ENCODE data around the gene GRIN3B. TPM values are rescaled to one million over a fixed set of nuclear protein-coding genes. Genes with fewer than 3 reads are reported as not detected.

Gene GRIN3B
- total and polyA plus RNA-seq, 2 of the 8 experiments (the other 6 are each of a cell fraction or from before 2014, with no cell fraction given), result 0.45 to 1.0 TPM

GRCh38 chr19:1026783-1027649, 26.8 kb downstream of the GRIN3B start:
- Histone ChIP-seq H3K4ac (replicated peaks; ENCODE audit: insufficient read length, low read depth, low read length) (peak overlapping the region; percentile 44), H2AK5ac (ENCODE audit: low read depth, low read length) (no peak overlapping the region), H3K18ac (ENCODE audit: extremely low read depth, low read length) (peak overlapping the region; percentile 83), H3K79me2 (ENCODE audit: control insufficient read depth in 1 of 2, insufficient read depth in 2 of 2, low read length in 2 of 2) (peaks cover 3 to 45% of the 10 kb centered on the region in 2 experiments; a peak in 3 of 4 replicates), H3K23ac (ENCODE audit: insufficient read length) (peak overlapping the region; percentile 92), H3K56ac (replicated peaks; ENCODE audit: insufficient read length, low read depth, low read length) (peak overlapping the region; percentile 86), H3K4me2 (ENCODE audit: insufficient read depth in 1 of 2, low read depth in 2 of 2, low read length in 2 of 2) (peak overlapping the region; percentile 73 to 87), H4K5ac (ENCODE audit: insufficient read length, low read depth, low read length) (no peak overlapping the region), H3K36me3 (ENCODE audit: control insufficient read depth in 2 of 4, insufficient read depth in 4 of 4, low read length in 3 of 4) (peaks cover 4 to 12% (median 9%) of the 10 kb centered on the region in 4 experiments; a peak in 6 of 8 replicates), H3K9ac (replicated peaks in 1 of 4; ENCODE audit: extremely low read depth in 1 of 4, low read depth in 3 of 4, low read length in 3 of 4) (peak overlapping the region; percentile 89 to 99 (median 96)), H3K4me3 (ENCODE audit: extremely low read depth in 1 of 4, insufficient read depth in 2 of 4, low read depth in 3 of 4, low read length in 4 of 4) (peak overlapping the region; percentile 85 to 99 (median 96)), H3K9me3 (ENCODE audit: insufficient read depth in 2 of 2, low read depth in 1 of 2, low read length in 1 of 2) (no peaks in the 10 kb centered on the region), H3K27me3 (replicated peaks in 1 of 4; ENCODE audit: control insufficient read depth in 3 of 4, extremely low read depth in 1 of 4, insufficient read depth in 3 of 4, low read length in 3 of 4) (no peaks in the 10 kb centered on the region), H3K27ac (ENCODE audit: low read depth, low read length) (peak overlapping the region; percentile 94), H3K79me1 (ENCODE audit: low read depth, low read length) (no peaks in the 10 kb centered on the region), H2BK15ac (ENCODE audit: low read length) (peak overlapping the region; percentile 92; the same call in 1 of the 2 replicates), H2BK20ac (ENCODE audit: low read length) (no peak overlapping the region), H4K91ac (replicated peaks; ENCODE audit: insufficient read length, low read length) (no peak overlapping the region), H2AFZ (ENCODE audit: low read length) (no peak overlapping the region), H2BK12ac (ENCODE audit: low read depth, low read length) (peak overlapping the region; percentile 80; the same call in 1 of the 2 replicates), H3K23me2 (ENCODE audit: low read depth, low read length) (peaks cover 12% of the 10 kb centered on the region), H2BK120ac (replicated peaks; ENCODE audit: low read depth, low read length) (no peak overlapping the region), H4K20me1 (replicated peaks in 1 of 2; ENCODE audit: control insufficient read depth in 1 of 2, insufficient read depth in 2 of 2, low read length in 2 of 2) (peaks cover 8 to 10% of the 10 kb centered on the region in 2 experiments), H4K8ac (ENCODE audit: extremely low read depth, insufficient read depth, low read length) (peak overlapping the region; percentile 97; the same call in 1 of the 2 replicates), H2BK5ac (ENCODE audit: low read depth, low read length) (0 out of 2 replicates have a peak overlapping the region, but pooled peaks have one; percentile 71), H3K14ac (ENCODE audit: insufficient read length) (peak overlapping the region; percentile 63), H3K4me1 (replicated peaks in 1 of 4; ENCODE audit: control insufficient read depth in 3 of 4, insufficient read depth in 4 of 4, low read length in 3 of 4) (peaks cover 0 to 9% (median 4%) of the 10 kb centered on the region in 4 experiments; a peak in 5 of 7 replicates)
- POLR2A ChIA-PET (ENCODE audit: partially characterized antibody), result interaction anchor here (0.6 to 12.8 kb wide), 58 partner anchors 9 to 443 kb away, joined by 3 to 509 read pairs (median 4); partner anchors contain the start of genes ABCA7, ARHGAP45, ATP5F1D and CIRBP
- DNase-seq (ENCODE audit: low read depth in 1 of 2, low spot score in 2 of 2), result no peak
- CTCF ChIA-PET (ENCODE audit: partially characterized antibody), result interaction anchor here (1.1 to 1.8 kb wide), 7 partner anchors 32 to 239 kb away, joined by 3 to 6 read pairs (median 3); no protein-coding TSS in a partner anchor
- 2% methylated on average over 35 of the region's 36 CpGs; no CpG with 5 or more reads in 1 of the 2 experiments for WGBS, 2 experiments (ENCODE audit: extremely low coverage in 1 of 2, insufficient coverage in 1 of 2, insufficient read length in 1 of 2, insufficient replicate concordance in 2 of 2, low coverage in 1 of 2, low lambda C conversion rate in 2 of 2, missing lambda C conversion rate in 1 of 2)
- no peak for FAIRE-seq
- no peak for TF ChIP-seq BCL11A (IDR thresholded peaks at IDR 0.05; ENCODE audit: low read depth in 2 of 2, low read length in 2 of 2)
- TF ChIP-seq ATF2 (IDR thresholded peaks at IDR 0.05; ENCODE audit: low read length), result no peak
- peak; percentile 54; the same call in 1 of the 2 replicates for TF ChIP-seq CHD1 (IDR thresholded peaks at IDR 0.05; ENCODE audit: low read depth, low read length)
- TF ChIP-seq TAF7 (optimal IDR thresholded peaks at IDR 0.05; ENCODE audit: borderline replicate concordance, low read depth, low read length), result peak; percentile 24
- TF ChIP-seq EGR1 (IDR thresholded peaks at IDR 0.05; ENCODE audit: borderline replicate concordance, low read depth, low read length), result no peak
- no peak for TF ChIP-seq CBX8 (IDR thresholded peaks at IDR 0.05; ENCODE audit: borderline replicate concordance, low read depth, low read length)
- no peak for TF ChIP-seq SIN3A (conservative IDR thresholded peaks at IDR 0.05 in 1 of 2, IDR thresholded peaks at IDR 0.05 in 1 of 2; ENCODE audit: low read depth in 1 of 2, low read length in 2 of 2)
- no peak for TF ChIP-seq FOSL1 (IDR thresholded peaks at IDR 0.05; ENCODE audit: insufficient read depth, low read depth, low read length)

Measured in H1 (cell line).